DMS79 treated with DMSO at 0.1 percent for 48 hours (cell line): ENCODE data around the gene TNRC6B.
"Not testable (repeated sequence)": the region's sequence is repeated elsewhere in the genome, so short reads cannot be mapped to it uniquely, and the experiment has no call there.

Experiments
- DNase-seq: peaks from one replicate; lab custom pipeline; 2025; lab: John Stamatoyannopoulos, UW

Gene TNRC6B

GRCh38 chr22:40364431-40364830 lies 186.7 kb downstream of the TNRC6B start:
- no peak for DNase-seq

- no peak for DNase-seq
Observed at GRCh38 chr22:40366068-40366467, 188.3 kb downstream of the TNRC6B start.

DNA sequence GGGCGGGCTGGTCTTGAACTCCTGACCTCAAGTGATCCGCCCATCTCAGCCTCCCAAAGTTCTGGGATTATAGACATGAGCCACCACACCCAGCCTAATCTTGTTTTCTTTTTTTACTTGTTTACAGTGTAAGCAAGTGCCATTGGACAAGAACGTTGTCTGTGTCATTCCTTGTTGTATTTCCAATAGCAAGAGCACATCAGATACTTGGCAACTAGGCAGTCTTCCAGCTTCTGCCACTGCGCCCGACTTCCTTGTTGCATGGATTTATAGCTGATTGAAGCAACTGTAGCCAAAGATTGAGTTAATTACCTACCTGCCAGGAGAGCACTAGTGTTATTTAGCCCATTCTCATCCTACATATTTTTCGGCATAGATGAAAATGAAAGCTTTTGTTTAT lies 189.6 kb downstream of the TNRC6B start:
- no peak for DNase-seq

DNA sequence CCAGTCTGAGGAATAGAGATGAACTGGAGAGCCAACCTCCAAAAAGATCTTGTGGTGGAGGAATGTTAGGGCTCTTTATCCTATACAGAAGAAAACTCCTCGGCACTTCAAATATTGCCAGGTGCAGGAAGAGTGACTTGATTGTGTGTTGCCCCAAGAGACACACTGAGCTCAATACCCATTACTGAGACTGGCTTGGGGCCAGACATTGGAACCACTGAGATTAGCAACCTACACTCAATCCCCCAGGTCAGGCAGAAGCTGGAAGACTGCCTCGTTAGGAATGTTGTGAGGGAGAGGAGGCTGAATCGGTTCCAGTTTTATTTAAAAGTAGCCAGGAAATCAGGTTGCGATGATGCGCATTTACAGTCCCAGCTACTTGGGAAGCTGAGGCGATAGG lies 190.3 kb downstream of the TNRC6B start:
- no peak for DNase-seq

- DNase-seq: no peak
Observed at GRCh38 chr22:40368836-40369235, 191.1 kb downstream of the TNRC6B start.

GRCh38 chr22:40374567-40374966 lies 196.8 kb downstream of the TNRC6B start:
- DNase-seq: no peak

DNA sequence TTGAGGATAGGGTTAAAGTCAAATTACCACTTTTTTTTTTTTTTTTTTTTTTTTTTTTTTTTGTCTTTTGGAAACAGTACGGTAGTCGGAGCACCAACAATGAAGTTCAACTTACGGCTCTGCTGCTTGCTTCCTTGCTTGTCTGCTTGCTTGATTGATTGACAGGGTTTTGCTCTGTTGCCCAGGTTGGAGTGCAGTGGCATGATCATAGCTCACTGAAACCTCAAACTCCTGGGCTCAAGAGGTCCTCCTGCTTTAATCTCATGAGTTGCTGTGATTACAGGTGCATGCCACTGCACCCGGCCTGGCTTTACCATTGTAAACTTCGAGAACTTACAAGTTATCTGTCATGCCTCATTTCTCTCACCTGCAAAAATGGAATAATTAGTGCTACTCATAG lies 198.4 kb downstream of the TNRC6B start:
- no peak for DNase-seq

DNA sequence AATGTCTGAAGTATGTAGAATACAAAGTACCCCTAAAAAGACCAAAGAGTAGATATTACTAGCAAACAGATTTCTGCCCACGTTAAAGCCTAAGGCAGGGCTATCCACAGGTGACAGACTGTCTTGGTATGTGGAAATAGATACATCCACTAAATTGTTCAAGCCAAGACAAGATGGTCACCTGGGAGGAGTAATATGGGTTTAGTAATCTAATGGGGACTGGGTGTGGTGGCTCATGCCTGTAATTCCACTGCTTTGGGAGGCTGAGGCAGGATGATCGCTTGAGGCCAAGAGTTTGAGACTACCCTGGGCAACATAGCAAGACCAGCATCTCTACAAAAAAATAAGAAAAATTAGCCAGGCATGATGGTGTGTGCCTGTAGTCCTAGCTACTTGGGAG lies 200.2 kb downstream of the TNRC6B start:
- DNase-seq: no peak

DNA sequence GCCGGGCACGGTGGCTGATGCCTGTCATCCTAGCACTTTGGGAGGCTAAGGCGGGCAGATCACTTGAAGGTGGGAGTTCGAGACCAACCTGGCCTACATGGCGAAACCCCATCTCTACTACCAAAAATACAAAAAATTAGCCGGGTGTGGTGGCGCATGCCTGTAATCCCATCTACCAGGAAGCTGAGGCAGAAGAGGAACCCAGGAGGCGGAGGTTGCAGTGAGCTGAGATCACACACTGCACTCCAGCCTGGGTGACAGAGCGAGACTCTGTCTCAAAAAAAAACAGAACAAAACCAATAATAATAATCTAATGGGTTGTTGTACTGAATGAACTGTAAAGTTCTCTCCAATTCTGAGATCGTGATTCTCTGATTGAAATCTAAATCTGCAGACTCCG lies 200.7 kb downstream of the TNRC6B start:
- DNase-seq: not testable (repeated sequence)

DNA sequence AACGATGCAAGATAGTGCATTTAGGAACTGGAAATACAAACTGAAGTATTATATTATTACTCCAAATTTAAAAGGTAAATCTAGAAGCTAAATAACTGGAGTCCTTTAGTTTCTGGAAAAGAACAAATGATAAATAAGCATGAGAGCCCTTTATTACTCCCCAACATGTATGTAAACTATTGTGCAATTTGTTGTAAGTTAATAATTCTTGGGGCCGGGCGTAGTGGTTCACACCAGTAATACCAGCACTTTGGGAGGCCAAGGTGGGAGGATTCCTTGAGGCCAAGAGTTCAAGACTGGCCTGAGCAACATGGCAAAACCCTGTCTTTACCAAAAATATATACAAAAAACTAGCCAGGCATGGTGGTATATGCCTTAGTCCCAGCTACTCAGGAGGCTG lies 203.7 kb downstream of the TNRC6B start:
- DNase-seq: no peak

GRCh38 chr22:40383905-40384304 lies 206.2 kb downstream of the TNRC6B start:
- DNase-seq: no peak

GRCh38 chr22:40385036-40385782 lies 207.5 kb downstream of the TNRC6B start:
- DNase-seq: no peak
